K562 (cell line): Measurements from ENCODE around the gene CENPT. TPM values are rescaled to one million over a fixed set of nuclear protein-coding genes. Genes with fewer than 3 reads are reported as not detected.

Experiments used
- ATAC-seq: fragments of 200-7000 bp; cut with Tn5 transposase; 3 replicates; pipeline ENCODE4 v1.9.1; 2020; ENCODE audit warnings: moderate library complexity
- BruUV-seq: library from RNA; stranded (reverse); fragments of 400-500 nt; replicated peaks from 2 replicates; lab custom pipeline; 2021; lab: Mats Ljungman, UMichigan
- CTCF ChIA-PET: fragments of 300-600 bp; formaldehyde crosslinking; extraction: SDS; loops from one replicate; lab custom pipeline; 2021; ENCODE audit warnings: low intra/inter-chr PET ratio; lab: Yijun Ruan, JAX
- POLR2A ChIA-PET: fragments of 300-600, 350-650 bp; sonication (Branson Sonifier 250); formaldehyde crosslinking; extraction: SDS; loops from one replicate; lab custom pipeline; 2021; ENCODE audit warnings: antibody characterized with exemption, inconsistent platforms; lab: Yijun Ruan, JAX
- DNase-seq, 4 experiments: peaks; one replicate each; pipeline versions ENCODE4 v3.0.0 to v3.0.0-alpha.2; 2011 to 2018; ENCODE audit warnings: low spot score in 3 of 4, mixed read lengths in 3 of 4; ENCODE audit errors: extremely low read depth in 1 of 4
- FAIRE-seq: peaks from 2 replicates; lab custom pipeline; 2011; peaks lifted over from hg19 to GRCh38; lab: Jason Lieb, UNC
- H2AFZ ChIP-seq: 2 replicates; pipeline ENCODE4 v1.6.0; 2011; ENCODE audit warnings: low read depth, low read length, control low read depth, inconsistent platforms
- H3K27ac ChIP-seq: fragments of 200-600 bp; 3 replicates; pipeline ENCODE4 v1.8.0; 2011; ENCODE audit warnings: low read depth, mild to moderate bottlenecking, control low read depth, inconsistent platforms, low read length, moderate library complexity, mixed read lengths; ENCODE audit errors: extremely low read depth
- H3K27me3 ChIP-seq, 2 experiments: fragments of 300-600 bp in 1 of 2; 2 replicates in 1 of 2; 3 replicates in 1 of 2; pipeline versions ENCODE4 v1.6.0 to v1.8.0; 2011; ENCODE audit warnings: inconsistent platforms in 2 of 2, low read length in 2 of 2, mild to moderate bottlenecking in 1 of 2, mixed read lengths in 1 of 2, moderate library complexity in 1 of 2; ENCODE audit not compliant: control insufficient read depth in 2 of 2, insufficient read depth in 2 of 2
- H3K36me3 ChIP-seq: fragments of 300-600 bp; 3 replicates; pipeline ENCODE4 v1.8.0; 2011; ENCODE audit warnings: mild to moderate bottlenecking, low read length, inconsistent platforms; ENCODE audit not compliant: control insufficient read depth, insufficient read depth
- H3K4me1 ChIP-seq, 2 experiments: fragments of 200-600 bp in 1 of 2; replicated peaks in 1 of 2; 2 replicates in 1 of 2; 3 replicates in 1 of 2; pipeline versions ENCODE4 v1.5.1 to v1.8.0; 2011; ENCODE audit warnings: inconsistent platforms in 2 of 2, low read length in 2 of 2, mild to moderate bottlenecking in 1 of 2, mixed read lengths in 1 of 2, moderate library complexity in 1 of 2; ENCODE audit not compliant: control insufficient read depth in 2 of 2, insufficient read depth in 2 of 2
- H3K4me2 ChIP-seq: 2 replicates; pipeline ENCODE4 v1.6.1; 2011; ENCODE audit warnings: low read length, control low read depth, inconsistent platforms, mixed read lengths; ENCODE audit not compliant: insufficient read depth
- H3K4me3 ChIP-seq: fragments of 200-600 bp; sonication (generic), shearing (Covaris generic); 2 replicates; pipeline ENCODE4 v1.5.1; 2016; ENCODE audit warnings: control low read depth, inconsistent platforms
- H3K79me2 ChIP-seq: fragments of 200-600 bp; 3 replicates; pipeline ENCODE4 v1.8.0; 2011; ENCODE audit warnings: low read length, inconsistent platforms; ENCODE audit not compliant: control insufficient read depth, insufficient read depth
- H3K9ac ChIP-seq, 2 experiments: 2 replicates each; pipeline versions ENCODE4 v1.6.0 to v1.6.1; 2011; ENCODE audit warnings: low read depth in 2 of 2, low read length in 2 of 2, control low read depth in 1 of 2, inconsistent platforms in 1 of 2, mild to moderate bottlenecking in 1 of 2, mixed read lengths in 1 of 2; ENCODE audit not compliant: insufficient read depth in 1 of 2
- H3K9me1 ChIP-seq: one replicate; pipeline ENCODE4 v1.6.0; 2011; ENCODE audit warnings: inconsistent platforms, mild to moderate bottlenecking, low read length, moderate library complexity; ENCODE audit not compliant: control insufficient read depth, insufficient read depth
- H3K9me3 ChIP-seq: replicated peaks from 2 replicates; pipeline ENCODE4 v1.5.1; 2011; ENCODE audit warnings: low read depth, low read length, inconsistent platforms; ENCODE audit not compliant: control insufficient read depth, insufficient read depth
- H4K20me1 ChIP-seq: replicated peaks from 2 replicates; pipeline ENCODE4 v1.6.1; 2011; ENCODE audit warnings: low read length, inconsistent platforms, mixed read lengths; ENCODE audit not compliant: control insufficient read depth, insufficient read depth
- EGR1 ChIP-seq: fragments of 450-650 bp; conservative IDR thresholded peaks from 2 replicates; pipeline ENCODE4 v1.6.1; 2017; ENCODE audit warnings: mild to moderate bottlenecking
- FOXM1 ChIP-seq, 2 experiments: fragments of 450-650 bp in 1 of 2; sonication (generic) in 1 of 2; formaldehyde crosslinking in 1 of 2; IDR thresholded peaks; 2 replicates each; pipeline versions ENCODE4 v1.6.1 to v1.9.0; 2017 to 2022; ENCODE audit warnings: low read depth in 2 of 2, mild to moderate bottlenecking in 2 of 2, missing genetic modification reagents in 1 of 2, moderate library complexity in 1 of 2
- PTBP1 ChIP-seq: fragments of 200-400 bp; formaldehyde crosslinking; IDR thresholded peaks from 2 replicates; pipeline ENCODE4 v1.6.1; 2017; ENCODE audit warnings: low read depth, low read length
- SRSF3 ChIP-seq: fragments of 200-400 bp; formaldehyde crosslinking; IDR thresholded peaks from 2 replicates; pipeline ENCODE4 v1.6.1; 2016; ENCODE audit warnings: mild to moderate bottlenecking, low read length, moderate library complexity; ENCODE audit not compliant: insufficient read depth
- WGBS: fragments of 100-300 bp; shearing (Covaris generic); methylation state at CpG from one replicate; pipeline ENCODE4 v1.1.6; 2016; ENCODE audit warnings: low coverage, mixed read lengths; ENCODE audit not compliant: insufficient coverage; ENCODE audit errors: missing lambda C conversion rate; 5-methylcytosine and 5-hydroxymethylcytosine counted together
- in situ Hi-C: fragments of 300-500 bp; cut with MboI; formaldehyde crosslinking; loops from 4 replicates; pipeline ENCODE4 v1.15.0; 2018; ENCODE audit warnings: inconsistent platforms, mixed read lengths
- intact Hi-C: fragments of 100-400 bp; cut with micrococcal nuclease; formaldehyde crosslinking; loops from 2 replicates; pipeline ENCODE4 v1.14.2; 2022
- polyA plus RNA-seq, 8 experiments: library from polyadenylated mRNA; depleted of rRNA in 4 of 8; stranded (reverse) in 5 of 8; unstranded in 3 of 8; fragments of >200 nt; fragmentation: Nextera tagmentation in 2 of 8; fragmentation: Illumina TruSeq in 1 of 8; extraction: Ambion mirVana in 2 of 8; extraction: Trizol in 1 of 8; gene quantifications; 2 replicates each; pipeline versions ENCODE4 v1.2.1 to v1.2.3, GENCODE V29; 2011 to 2014; ENCODE audit warnings: inconsistent platforms in 1 of 8, missing spikeins in 1 of 8
- total RNA-seq, 7 experiments: library from RNA; depleted of rRNA in 6 of 7; stranded (reverse); fragments of >200 nt in 6 of 7; fragmentation: Illumina TruSeq in 2 of 7; extraction: Trizol in 2 of 7; gene quantifications; 2 replicates each; pipeline versions ENCODE4 v1.2.1 to v1.2.3, GENCODE V29; 2011 to 2021; ENCODE audit warnings: low replicate concordance in 1 of 7
- TF ChIP-seq, protein P1 (sequence below): fragments of 250-450 bp; sonication (Bioruptor Pico); IDR thresholded peaks from 2 replicates; pipeline ENCODE4 v1.5.1; 2021; ENCODE audit warnings: mild to moderate bottlenecking

CENPT gene
- total and polyA plus RNA-seq, 9 of the 15 experiments (the other 6 are each of a cell fraction or from before 2014, with no cell fraction given) = 3.6 to 94.2 (median 44.1) TPM

DNA sequence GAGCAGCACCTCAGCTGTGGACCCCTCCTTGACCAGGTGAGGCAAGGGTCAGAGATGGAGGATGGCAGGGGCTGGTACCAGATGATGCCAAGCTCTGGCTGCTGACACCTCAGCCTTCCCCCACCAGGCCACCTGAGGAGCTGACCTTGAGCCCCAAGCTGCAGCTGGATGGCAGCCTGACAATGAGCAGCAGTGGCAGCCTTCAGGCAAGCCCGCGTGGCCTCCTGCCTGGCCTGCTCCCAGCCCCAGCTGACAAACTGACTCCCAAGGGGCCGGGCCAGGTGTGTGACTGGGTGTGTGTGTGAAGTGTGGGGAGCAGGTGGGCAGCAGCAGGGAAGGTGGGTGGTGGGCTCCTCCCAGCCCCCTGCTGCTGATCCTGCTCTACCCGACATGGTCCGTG lies 32.4 kb upstream of the CENPT start:
- intact Hi-C loops (loop anchor here (10.0 kb wide), 1 partner anchor 165 kb away; no protein-coding TSS in a partner anchor), in situ Hi-C loops (no loop called here)
- Histone ChIP-seq H3K27ac (no peak overlapping the region), H3K36me3 (peaks cover 98% of the 10 kb centered on the region; the same call in 2 of the 3 replicates), H2AFZ (no peak overlapping the region), H3K79me2 (peaks cover 19% of the 10 kb centered on the region), H3K4me3 (no peak overlapping the region), H3K27me3 (no peaks in the 10 kb centered on the region), H3K9me3 (no peaks in the 10 kb centered on the region), H3K9ac (no peak overlapping the region; a peak in 1 of 4 replicates), H3K9me1 (no peaks in the 10 kb centered on the region), H3K4me1 (peaks cover 7 to 26% of the 10 kb centered on the region in 2 experiments; a peak in 3 of 5 replicates), H4K20me1 (peaks cover 25% of the 10 kb centered on the region), H3K4me2 (no peak overlapping the region)
- ATAC-seq (no peak), DNase-seq (no peak), FAIRE-seq (no peak)
- 95% methylated on average over 5 of the region's 5 CpGs for WGBS
- POLR2A ChIA-PET = interaction anchor here (0.6 to 1.5 kb wide), 3 partner anchors 15 to 114 kb away, joined by 3 to 5 read pairs (median 3); partner anchors contain the start of genes RANBP10 and TSNAXIP1
- TF ChIP-seq PTBP1 = no peak
- TF ChIP-seq EGR1 = no peak
- TF ChIP-seq FOXM1 (IDR thresholded peaks at IDR 0.05; ENCODE audit: low read depth) = no peak
- TF ChIP-seq FOXM1 (CRISPR knock-in tag; IDR thresholded peaks at IDR 0.05; ENCODE audit: low read depth) = no peak
- TF ChIP-seq SRSF3 = no peak
- TF ChIP-seq, protein P1, sequence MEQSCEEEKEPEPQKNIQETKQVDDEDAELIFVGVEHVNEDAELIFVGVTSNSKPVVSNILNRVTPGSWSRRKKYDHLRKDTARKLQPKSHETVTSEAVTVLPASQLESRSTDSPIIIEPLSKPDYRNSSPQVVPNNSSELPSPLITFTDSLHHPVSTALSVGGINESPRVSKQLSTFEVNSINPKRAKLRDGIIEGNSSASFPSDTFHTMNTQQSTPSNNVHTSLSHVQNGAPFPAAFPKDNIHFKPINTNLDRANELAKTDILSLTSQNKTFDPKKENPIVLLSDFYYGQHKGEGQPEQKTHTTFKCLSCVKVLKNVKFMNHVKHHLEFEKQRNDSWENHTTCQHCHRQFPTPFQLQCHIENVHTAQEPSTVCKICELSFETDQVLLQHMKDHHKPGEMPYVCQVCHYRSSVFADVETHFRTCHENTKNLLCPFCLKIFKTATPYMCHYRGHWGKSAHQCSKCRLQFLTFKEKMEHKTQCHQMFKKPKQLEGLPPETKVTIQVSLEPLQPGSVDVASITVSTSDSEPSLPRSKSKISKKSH (CRISPR knock-in tag) = no peak
- no TSS peak for BruUV-seq
- CTCF ChIA-PET = no interaction called here
